Adrenal gland (tissue), 12 donors: Measurements from ENCODE around the gene RALGAPA2. TPM values are rescaled to one million over a fixed set of nuclear protein-coding genes. Genes with fewer than 3 reads are reported as not detected.

Experiments
- DNase-seq, 7 donors: peaks; one replicate each; pipeline ENCODE4 v3.0.0-alpha.2; 2019 to 2020
- H3K27ac ChIP-seq, 5 donors: fragments of 200-600 bp; sonication (generic) in 4 of 5; 1 replicate in 3 of 5; 2 replicates in 2 of 5; pipeline versions ENCODE4 v1.5.1 to v1.8.0; 2016 to 2020; ENCODE audit warnings: mild to moderate bottlenecking in 1 of 5
- H3K27me3 ChIP-seq: fragments of 200-600 bp; 2 replicates; pipeline ENCODE4 v1.8.0; 2021
- H3K36me3 ChIP-seq, 2 donors: fragments of 200-600 bp; replicated peaks in 1 of 2; 1 replicate in 1 of 2; 2 replicates in 1 of 2; pipeline versions ENCODE4 v1.5.1 to v1.8.0; 2018 to 2022
- H3K4me1 ChIP-seq, 2 donors: fragments of 200-600 bp; replicated peaks in 1 of 2; 1 replicate in 1 of 2; 2 replicates in 1 of 2; pipeline versions ENCODE4 v1.5.1 to v1.8.0; 2018 to 2021
- H3K4me3 ChIP-seq, 4 donors: fragments of 200-600 bp; sonication (generic) in 3 of 4; one replicate each; pipeline ENCODE4 v1.5.1; 2016 to 2018
- H3K9me3 ChIP-seq, 3 donors: fragments of 200-600 bp; sonication (generic) in 1 of 3; replicated peaks in 1 of 3; 1 replicate in 2 of 3; 2 replicates in 1 of 3; pipeline versions ENCODE4 v1.5.1 to v1.8.0; 2016 to 2021
- POLR2A ChIP-seq, 2 donors: fragments of 450-650 bp; IDR thresholded peaks; one replicate each; pipeline ENCODE4 v1.6.1; 2017; ENCODE audit warnings: antibody characterized with exemption in 2 of 2, mild to moderate bottlenecking in 2 of 2, moderate library complexity in 1 of 2
- WGBS, 4 donors: extraction: QIAGEN DNeasy Blood & Tissue Kit in 2 of 4; methylation state at CpG; one replicate each; pipeline versions ENCODE4 v1.1.5 to v1.1.7; 2013 to 2017; 5-methylcytosine and 5-hydroxymethylcytosine counted together
- intact Hi-C, 2 donors: fragments of 100-400 bp; cut with DNase I; formaldehyde crosslinking; loops; one replicate each; pipeline versions ENCODE4 v1.14.1 to v1.15.0; 2022 to 2023
- polyA plus RNA-seq, 3 donors: library from polyadenylated mRNA; stranded (reverse); fragments of 200-250 nt in 2 of 3; fragments of 350-450 nt in 1 of 3; fragmentation: Illumina TruSeq in 1 of 3; extraction: RNeasy Lipid Tissue Mini Kit (QIAGEN cat#74804) in 1 of 3; gene quantifications; one replicate each; pipeline ENCODE4 v1.2.3, GENCODE V29; 2013 to 2014
- total RNA-seq, 9 donors: library from RNA; depleted of rRNA in 4 of 9; stranded (reverse); fragments of >200 nt in 4 of 9; fragments of 120-200 nt in 1 of 9; fragmentation: NEBNext Ultra II Directional in 1 of 9; extraction: Animal tissue kit (Norgen Biotek cat#: 25700) in 1 of 9; gene quantifications; one replicate each; pipeline versions ENCODE4 v1.1.0 to v1.2.4, GENCODE V29; 2013 to 2023
- TF ChIP-seq, protein P1 (sequence below), 6 experiments: fragments of 450-650 bp in 4 of 6; fragments of 200-600 bp in 2 of 6; sonication (generic) in 1 of 6; IDR thresholded peaks; 1 replicate in 5 of 6; 2 replicates in 1 of 6; pipeline versions ENCODE4 v1.5.1 to v1.8.0; 2016 to 2021; ENCODE audit warnings: antibody characterized with exemption in 6 of 6, mild to moderate bottlenecking in 2 of 6, moderate library complexity in 1 of 6
- donor health status: healthy with polysubstance abuse.
- donor health status: Bipolar disorder and iron deficiency.
- donor health status: DM: yes; HTN: yes; CAD: no.
- donor health status: DM: no; HTN: no; CAD: no.
- donor health status: DM: no; HTN: no; CAD: no.
- donor health status: DM: yes; HTN: yes; CAD: no.

Gene RALGAPA2
- total and polyA plus RNA-seq, 12 donors, result 3.7 to 39.6 (median 20.7) TPM

DNA sequence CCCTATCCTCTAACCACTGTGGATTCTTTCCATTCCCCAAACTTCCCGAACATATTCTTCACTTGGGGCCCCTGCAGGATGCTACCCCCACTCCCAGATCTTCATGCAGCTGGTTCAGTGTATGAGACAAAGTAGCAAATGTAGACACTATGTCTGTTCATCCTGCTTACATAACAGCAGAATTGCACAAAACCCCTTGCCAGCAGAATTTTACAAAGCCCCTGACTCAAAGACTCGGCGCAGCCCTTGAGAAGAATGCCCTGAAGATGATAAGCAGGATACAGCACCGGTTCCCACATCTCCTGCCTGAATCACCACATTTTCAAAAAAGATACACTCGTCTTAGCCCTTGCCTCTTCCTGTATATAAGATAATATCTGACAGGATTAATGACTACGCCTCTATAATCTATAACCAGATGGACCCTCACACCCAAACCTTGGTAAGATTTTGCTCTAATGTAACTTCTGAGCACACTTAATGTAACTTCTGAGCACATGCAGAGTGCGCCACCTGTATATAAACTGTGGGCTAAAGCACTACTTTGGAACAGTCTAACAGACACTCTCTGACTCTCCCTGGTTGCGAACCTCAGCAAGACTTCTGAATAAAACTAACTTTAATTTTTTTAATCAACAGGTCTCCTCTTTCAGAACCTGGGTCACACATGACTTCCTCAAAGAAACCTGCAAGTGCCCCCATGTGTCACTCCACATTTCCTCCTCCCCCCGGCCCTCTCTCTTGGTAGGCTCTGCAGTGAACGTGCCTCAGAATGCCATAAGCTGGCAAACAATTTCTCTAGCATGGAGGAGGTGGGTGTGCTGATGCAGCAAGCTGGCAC is 28.7 kb downstream of the RALGAPA2 start:
- intact Hi-C loops, result no loop called here
- H3K4me3 ChIP-seq, result no peak overlapping the region
- peaks cover 0 to 8% of the 10 kb centered on the region in 2 donors for H3K4me1 ChIP-seq
- 83 to 89% (median 85%) methylated on average over 10 of the region's 10 CpGs for WGBS, 4 donors
- DNase-seq, result no peak
- H3K9me3 ChIP-seq, result no peaks in the 10 kb centered on the region
- H3K36me3 ChIP-seq, result no peaks in the 10 kb centered on the region
- TF ChIP-seq POLR2A (IDR thresholded peaks at IDR 0.05), result no peak
- TF ChIP-seq, protein P1, sequence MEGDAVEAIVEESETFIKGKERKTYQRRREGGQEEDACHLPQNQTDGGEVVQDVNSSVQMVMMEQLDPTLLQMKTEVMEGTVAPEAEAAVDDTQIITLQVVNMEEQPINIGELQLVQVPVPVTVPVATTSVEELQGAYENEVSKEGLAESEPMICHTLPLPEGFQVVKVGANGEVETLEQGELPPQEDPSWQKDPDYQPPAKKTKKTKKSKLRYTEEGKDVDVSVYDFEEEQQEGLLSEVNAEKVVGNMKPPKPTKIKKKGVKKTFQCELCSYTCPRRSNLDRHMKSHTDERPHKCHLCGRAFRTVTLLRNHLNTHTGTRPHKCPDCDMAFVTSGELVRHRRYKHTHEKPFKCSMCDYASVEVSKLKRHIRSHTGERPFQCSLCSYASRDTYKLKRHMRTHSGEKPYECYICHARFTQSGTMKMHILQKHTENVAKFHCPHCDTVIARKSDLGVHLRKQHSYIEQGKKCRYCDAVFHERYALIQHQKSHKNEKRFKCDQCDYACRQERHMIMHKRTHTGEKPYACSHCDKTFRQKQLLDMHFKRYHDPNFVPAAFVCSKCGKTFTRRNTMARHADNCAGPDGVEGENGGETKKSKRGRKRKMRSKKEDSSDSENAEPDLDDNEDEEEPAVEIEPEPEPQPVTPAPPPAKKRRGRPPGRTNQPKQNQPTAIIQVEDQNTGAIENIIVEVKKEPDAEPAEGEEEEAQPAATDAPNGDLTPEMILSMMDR (IDR thresholded peaks at IDR 0.05), result no peak
- no peaks in the 10 kb centered on the region for H3K27me3 ChIP-seq
- no peak overlapping the region for H3K27ac ChIP-seq

DNA sequence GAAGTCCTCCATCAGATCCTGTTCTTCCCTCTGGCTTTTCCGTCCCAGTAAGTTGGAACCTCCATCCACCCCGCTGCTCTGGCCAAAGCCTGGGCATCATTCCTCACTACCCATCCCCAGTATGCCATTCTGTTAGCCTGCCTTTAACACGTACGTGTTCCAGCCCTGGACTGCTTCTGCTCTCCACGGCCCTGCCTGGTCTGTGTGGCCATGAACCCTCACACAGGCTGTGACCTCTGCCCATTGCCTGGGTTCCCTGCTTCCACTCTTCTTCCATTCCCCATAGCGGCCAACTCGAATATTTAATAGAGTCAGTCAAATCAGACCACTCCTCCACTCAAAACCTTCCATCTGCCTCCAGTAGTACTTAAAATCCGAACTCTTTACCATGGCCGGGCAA is 29.4 kb downstream of the RALGAPA2 start:
- TF ChIP-seq, protein P1 (IDR thresholded peaks at IDR 0.05), result no peak
- TF ChIP-seq POLR2A (IDR thresholded peaks at IDR 0.05), result no peak
- H3K36me3 ChIP-seq, result no peaks in the 10 kb centered on the region
- H3K4me1 ChIP-seq, result peaks cover 0 to 7% of the 10 kb centered on the region in 2 donors
- H3K9me3 ChIP-seq, result no peaks in the 10 kb centered on the region
- intact Hi-C loops, result no loop called here
- no peak overlapping the region for H3K27ac ChIP-seq
- no peaks in the 10 kb centered on the region for H3K27me3 ChIP-seq
- H3K4me3 ChIP-seq, result no peak overlapping the region
- 89 to 94% (median 93%) methylated on average over 9 of the region's 9 CpGs for WGBS, 4 donors
- no peak for DNase-seq

DNA sequence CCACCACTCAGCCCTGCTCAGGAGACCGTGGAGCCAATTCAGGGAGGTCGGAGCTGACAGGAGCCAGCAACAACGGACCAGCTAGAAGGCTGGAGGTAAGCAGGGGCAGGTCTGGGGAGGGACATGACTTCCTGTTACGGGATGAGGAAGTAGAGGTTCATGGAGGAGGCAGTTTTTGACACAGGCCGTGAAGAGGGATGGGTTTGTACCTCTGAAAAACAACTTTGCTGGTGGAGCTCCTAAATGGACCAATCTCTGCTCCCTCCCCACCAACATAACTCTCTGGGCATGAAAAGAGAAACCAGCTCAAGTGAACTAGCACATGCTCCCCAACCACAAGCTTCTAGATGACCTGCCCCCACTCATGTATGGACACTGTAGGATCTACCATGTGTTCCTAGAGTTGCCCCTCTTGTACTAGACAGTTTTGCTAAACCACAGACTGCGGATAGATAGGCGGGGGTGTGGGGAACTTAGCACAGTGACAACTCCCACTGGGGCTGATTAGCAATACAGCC is 31.4 kb downstream of the RALGAPA2 start:
- no peaks in the 10 kb centered on the region for H3K27me3 ChIP-seq
- no peaks in the 10 kb centered on the region for H3K9me3 ChIP-seq
- WGBS, 4 donors, result 72 to 84% (median 73%) methylated on average over 6 to 7 of the region's 7 CpGs
- H3K4me1 ChIP-seq, result peaks cover 0 to 7% of the 10 kb centered on the region in 2 donors
- no peak for TF ChIP-seq POLR2A (IDR thresholded peaks at IDR 0.05)
- TF ChIP-seq, protein P1 (IDR thresholded peaks at IDR 0.05), result no peak
- no peak for DNase-seq
- H3K4me3 ChIP-seq, result no peak overlapping the region
- intact Hi-C loops, result no loop called here
- no peaks in the 10 kb centered on the region for H3K36me3 ChIP-seq
- no peak overlapping the region for H3K27ac ChIP-seq

- no peak overlapping the region for H3K27ac ChIP-seq
- no peak overlapping the region for H3K4me3 ChIP-seq
- 94 to 99% (median 95%) methylated on average over 3 of the region's 3 CpGs for WGBS, 4 donors
- DNase-seq, result no peak
- H3K9me3 ChIP-seq, result no peaks in the 10 kb centered on the region
- H3K27me3 ChIP-seq, result no peaks in the 10 kb centered on the region
- intact Hi-C loops, result no loop called here
- H3K36me3 ChIP-seq, result no peaks in the 10 kb centered on the region
- TF ChIP-seq, protein P1 (IDR thresholded peaks at IDR 0.05), result no peak
- no peak for TF ChIP-seq POLR2A (IDR thresholded peaks at IDR 0.05)
- no peaks in the 10 kb centered on the region for H3K4me1 ChIP-seq
Measured at GRCh38 chr20:20679316-20679715, 33.1 kb downstream of the RALGAPA2 start.
